ENCODE results near the gene ERI3. TPM values are rescaled to one million over a fixed set of nuclear protein-coding genes. Genes with fewer than 3 reads are reported as not detected.

ERI3 gene
- total RNA-seq, 2 donors from 2014 or later: 33.2 to 36.0 TPM

GRCh38 chr1:44336668-44337067 is 18.4 kb downstream of the ERI3 start:
- Mint-ChIP-seq H3K9me3 (no peaks in the 10 kb centered on the region), H3K27me3 (no peaks in the 10 kb centered on the region), H3K36me3 (peaks cover 13% of the 10 kb centered on the region), H3K4me1 (ENCODE audit: low read depth in 2 of 2) (no peaks in the 10 kb centered on the region), H3K4me3 (no peak overlapping the region), H3K27ac (no peak overlapping the region)
- ATAC-seq (no peak), DNase-seq (ENCODE audit: low spot score) (no peak)

DNA sequence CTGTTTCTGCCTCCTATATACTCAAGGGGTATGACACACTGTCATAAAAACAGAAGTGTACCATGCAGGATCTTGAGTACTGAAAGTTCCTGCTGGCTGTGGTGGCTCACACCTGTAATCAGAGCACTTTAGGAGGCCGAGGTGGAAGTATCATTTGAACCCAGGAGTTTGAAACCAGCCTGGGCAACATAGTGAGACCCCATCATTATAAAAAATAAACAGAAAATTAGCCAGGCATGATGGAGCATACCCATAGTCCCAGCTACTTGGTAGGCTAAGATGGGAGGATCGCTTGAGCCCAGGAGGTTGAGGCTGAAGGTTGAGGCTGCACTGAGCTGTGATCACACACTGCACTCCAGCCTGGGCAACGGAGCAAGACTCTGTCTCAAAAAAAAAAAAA is 20.1 kb downstream of the ERI3 start:
- H3K4me1 Mint-ChIP-seq (ENCODE audit: low read depth in 2 of 2): peaks cover 0 to 2% of the 10 kb centered on the region in 2 donors
- H3K27me3 Mint-ChIP-seq: no peaks in the 10 kb centered on the region
- H3K36me3 Mint-ChIP-seq: peaks cover 13% of the 10 kb centered on the region
- ATAC-seq: no peak
- no peak for DNase-seq (ENCODE audit: low spot score)
- no peak overlapping the region for H3K27ac Mint-ChIP-seq
- H3K9me3 Mint-ChIP-seq: no peaks in the 10 kb centered on the region
- no peak overlapping the region for H3K4me3 Mint-ChIP-seq

DNA sequence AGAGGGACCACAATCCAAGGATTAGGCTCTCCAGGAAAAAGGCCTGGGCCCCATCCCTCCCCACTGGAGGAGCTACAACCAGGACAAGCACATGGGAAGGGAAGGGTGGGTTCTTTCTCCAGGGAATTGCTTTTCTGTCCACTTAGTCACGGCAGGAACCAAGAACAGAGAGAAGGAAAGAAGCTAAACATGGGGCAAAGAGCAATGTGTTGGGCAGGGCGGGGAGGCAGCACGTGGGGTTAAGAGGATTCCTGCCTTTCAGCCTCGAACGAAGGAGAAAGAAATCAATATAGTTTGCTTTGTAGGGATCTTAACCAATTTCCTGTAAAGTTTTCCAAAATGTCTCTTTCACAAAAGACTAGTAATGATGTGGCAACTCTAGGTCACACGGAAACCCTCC is 21.7 kb downstream of the ERI3 start:
- Mint-ChIP-seq H3K9me3 (no peaks in the 10 kb centered on the region), H3K27me3 (no peaks in the 10 kb centered on the region), H3K27ac (no peak overlapping the region), H3K4me1 (ENCODE audit: low read depth in 2 of 2) (peaks cover 5 to 10% of the 10 kb centered on the region in 2 donors), H3K36me3 (peaks cover 9% of the 10 kb centered on the region), H3K4me3 (no peak overlapping the region)
- ATAC-seq: no peak
- DNase-seq (ENCODE audit: low spot score): no peak

DNA sequence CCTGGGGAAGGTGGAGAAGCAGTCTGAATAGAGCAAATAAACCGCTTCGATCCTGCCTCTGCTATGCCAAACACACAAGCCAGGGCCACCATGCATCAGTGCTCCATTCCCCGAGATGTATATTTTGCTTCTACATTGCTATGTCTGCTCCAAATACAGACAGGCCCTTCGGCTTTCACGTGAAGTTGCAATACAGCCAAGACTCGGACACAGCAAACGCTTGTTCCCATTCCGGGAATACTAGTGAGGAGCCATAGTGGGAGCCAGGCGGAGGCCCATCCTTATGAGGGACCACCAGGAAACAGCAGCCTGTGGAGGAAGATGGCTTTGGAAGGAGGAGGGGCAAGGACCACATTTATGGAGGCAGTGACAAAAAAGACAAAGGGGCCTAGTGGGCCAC is 22.6 kb downstream of the ERI3 start:
- Mint-ChIP-seq H3K4me3 (no peak overlapping the region), H3K36me3 (peaks cover 6% of the 10 kb centered on the region), H3K27me3 (no peaks in the 10 kb centered on the region), H3K4me1 (ENCODE audit: low read depth in 2 of 2) (peaks cover 5 to 10% of the 10 kb centered on the region in 2 donors), H3K27ac (no peak overlapping the region), H3K9me3 (no peaks in the 10 kb centered on the region)
- DNase-seq (ENCODE audit: low spot score) (no peak), ATAC-seq (no peak)

GRCh38 chr1:44330935-44331334 is 24.1 kb downstream of the ERI3 start:
- DNase-seq (ENCODE audit: low spot score) (no peak), ATAC-seq (no peak)
- peaks cover 2% of the 10 kb centered on the region for H3K36me3 Mint-ChIP-seq
- no peaks in the 10 kb centered on the region for H3K9me3 Mint-ChIP-seq
- H3K4me1 Mint-ChIP-seq (ENCODE audit: low read depth in 2 of 2): peaks cover 5 to 10% of the 10 kb centered on the region in 2 donors
- H3K27ac Mint-ChIP-seq: no peak overlapping the region
- no peaks in the 10 kb centered on the region for H3K27me3 Mint-ChIP-seq
- H3K4me3 Mint-ChIP-seq: no peak overlapping the region

DNA sequence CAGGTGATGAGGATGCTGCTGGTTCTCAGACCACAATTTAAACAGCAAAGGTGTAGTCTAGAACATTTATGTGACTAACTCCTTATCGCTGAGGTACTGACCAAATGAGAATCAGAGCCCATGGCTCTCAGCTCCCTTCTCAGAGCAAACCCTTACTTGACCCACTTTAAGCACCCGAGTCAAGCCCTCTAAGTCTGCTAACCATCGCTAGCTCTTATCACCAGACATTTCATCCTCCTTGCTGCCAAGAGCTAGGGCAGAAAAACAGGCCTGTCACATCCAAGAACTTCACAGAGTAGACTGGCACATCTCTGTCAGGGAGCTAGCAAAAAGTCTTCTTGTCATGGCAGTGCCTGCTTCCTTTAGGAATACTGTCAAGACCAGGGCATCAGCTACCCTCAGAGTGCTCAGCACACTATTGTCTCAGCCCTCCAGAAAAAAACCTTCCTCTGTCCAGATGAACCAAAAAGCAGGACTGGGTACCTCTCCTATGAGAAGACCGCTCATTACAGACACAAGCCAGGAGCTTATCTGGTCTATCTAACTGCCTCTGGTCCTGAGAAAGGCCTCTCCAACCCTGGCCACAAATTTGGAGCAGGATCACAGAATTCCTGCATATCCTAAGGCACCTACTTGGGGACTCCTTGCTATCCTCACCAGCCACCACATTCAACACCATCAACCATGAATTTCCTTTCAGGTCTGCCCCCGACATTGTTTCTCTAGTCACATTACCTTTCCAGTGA is 26.2 kb downstream of the ERI3 start:
- Mint-ChIP-seq H3K27ac (no peak overlapping the region), H3K36me3 (no peaks in the 10 kb centered on the region), H3K9me3 (no peaks in the 10 kb centered on the region), H3K4me1 (ENCODE audit: low read depth in 2 of 2) (peaks cover 5 to 10% of the 10 kb centered on the region in 2 donors), H3K27me3 (no peaks in the 10 kb centered on the region), H3K4me3 (no peak overlapping the region)
- no peak for DNase-seq (ENCODE audit: low spot score)
- ATAC-seq: no peak

DNA sequence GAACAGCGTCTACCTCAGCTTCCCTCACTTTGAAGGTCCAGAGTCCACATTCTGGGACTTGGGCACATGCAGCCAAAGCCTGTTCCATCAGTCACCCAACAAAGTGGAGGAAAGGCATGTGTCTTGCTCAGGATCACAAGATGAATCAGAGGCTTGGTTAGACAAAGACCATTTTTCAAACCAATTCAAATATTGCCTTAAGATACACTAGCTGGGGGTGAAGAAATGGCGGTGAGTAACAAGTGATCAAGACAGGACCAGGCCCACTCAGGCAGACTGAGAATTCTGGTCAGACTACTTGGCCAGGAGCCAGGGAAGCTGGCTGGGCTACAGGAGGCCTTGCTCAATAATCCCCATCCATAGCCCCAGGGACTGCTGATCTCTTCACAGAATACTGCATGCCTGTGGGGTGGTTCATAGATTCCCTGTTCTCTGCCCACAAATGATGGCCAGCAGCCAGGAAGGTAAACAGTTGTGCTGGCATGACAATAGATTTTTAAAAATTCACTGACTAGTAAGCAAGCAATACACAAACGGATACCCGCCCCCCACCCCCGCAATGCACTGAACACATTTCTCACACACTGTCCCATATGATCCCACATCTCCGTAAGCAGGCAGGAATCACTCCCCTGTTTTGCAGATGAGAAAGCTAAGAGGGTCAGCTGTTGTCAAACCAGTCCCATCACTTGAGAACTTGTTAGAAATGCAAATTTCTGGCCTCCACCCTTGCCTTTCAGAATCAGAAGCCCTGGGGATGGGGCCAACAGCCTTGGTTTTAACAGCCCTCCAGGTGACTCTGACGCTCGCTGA is 27.2 kb downstream of the ERI3 start:
- ATAC-seq: no peak
- Mint-ChIP-seq H3K4me1 (ENCODE audit: low read depth in 2 of 2) (peaks cover 5 to 10% of the 10 kb centered on the region in 2 donors), H3K4me3 (no peak overlapping the region), H3K36me3 (no peaks in the 10 kb centered on the region), H3K27ac (no peak overlapping the region), H3K27me3 (no peaks in the 10 kb centered on the region), H3K9me3 (no peaks in the 10 kb centered on the region)
- DNase-seq (ENCODE audit: low spot score): no peak

- no peaks in the 10 kb centered on the region for H3K27me3 Mint-ChIP-seq
Observed at GRCh38 chr1:44326821-44327465, 28.1 kb downstream of the ERI3 start.

DNA sequence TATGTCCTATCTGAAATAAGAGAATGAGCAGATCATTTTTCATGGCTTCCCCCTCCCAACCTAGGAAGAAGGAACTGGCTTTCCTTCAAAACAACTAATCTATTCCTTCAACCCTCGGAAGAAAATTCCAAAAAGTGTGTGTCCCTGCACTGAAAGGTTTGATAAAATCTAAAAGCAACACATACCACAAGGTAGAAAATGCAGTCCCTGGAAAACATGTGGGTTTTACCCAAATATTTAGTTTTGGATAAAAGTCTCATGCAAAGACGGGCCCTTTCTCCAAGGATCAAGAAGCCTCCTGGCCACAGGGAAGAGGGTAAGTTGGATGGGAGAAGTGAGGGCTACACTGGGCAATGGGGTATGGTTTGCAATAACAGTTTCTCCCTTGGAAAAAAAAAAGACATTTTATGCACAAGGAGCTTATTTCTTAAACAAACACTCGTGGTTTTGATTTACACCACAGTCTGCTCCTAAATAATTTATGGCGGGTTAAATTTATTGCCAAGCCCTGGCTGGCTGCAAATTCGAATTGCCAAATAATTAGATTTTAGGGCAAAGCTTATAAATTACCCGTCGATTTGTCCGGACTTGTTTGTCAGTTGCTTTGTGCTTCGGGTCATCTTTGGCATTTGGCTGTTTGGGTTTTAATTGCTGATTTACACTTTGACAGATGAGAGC is 28.9 kb downstream of the ERI3 start:
- Mint-ChIP-seq H3K9me3 (no peaks in the 10 kb centered on the region), H3K36me3 (no peaks in the 10 kb centered on the region), H3K27ac (no peak overlapping the region), H3K4me1 (ENCODE audit: low read depth in 2 of 2) (peaks cover 5 to 10% of the 10 kb centered on the region in 2 donors), H3K4me3 (no peak overlapping the region), H3K27me3 (no peaks in the 10 kb centered on the region)
- no peak for DNase-seq (ENCODE audit: low spot score)
- no peak for ATAC-seq

More at GRCh38 chr1:44326821-44327465, 28.1 kb downstream of the ERI3 start:
- Mint-ChIP-seq H3K4me1 (ENCODE audit: low read depth in 2 of 2) (peaks cover 5 to 10% of the 10 kb centered on the region in 2 donors), H3K36me3 (no peaks in the 10 kb centered on the region), H3K4me3 (no peak overlapping the region), H3K9me3 (no peaks in the 10 kb centered on the region), H3K27ac (no peak overlapping the region)
- ATAC-seq (no peak), DNase-seq (ENCODE audit: low spot score) (no peak)

- H3K27ac Mint-ChIP-seq: peak overlapping the region in 1 of 2 donors; percentile 22
- H3K9me3 Mint-ChIP-seq: no peaks in the 10 kb centered on the region
- H3K4me3 Mint-ChIP-seq: no peak overlapping the region
- H3K27me3 Mint-ChIP-seq: no peaks in the 10 kb centered on the region
- H3K4me1 Mint-ChIP-seq (ENCODE audit: low read depth in 2 of 2): peaks cover 2% of the 10 kb centered on the region in 2 donors
- H3K36me3 Mint-ChIP-seq: no peaks in the 10 kb centered on the region
- DNase-seq (ENCODE audit: low spot score) (no peak), ATAC-seq (no peak)
Observed at GRCh38 chr1:44323947-44324346, 31.1 kb downstream of the ERI3 start.

DNA sequence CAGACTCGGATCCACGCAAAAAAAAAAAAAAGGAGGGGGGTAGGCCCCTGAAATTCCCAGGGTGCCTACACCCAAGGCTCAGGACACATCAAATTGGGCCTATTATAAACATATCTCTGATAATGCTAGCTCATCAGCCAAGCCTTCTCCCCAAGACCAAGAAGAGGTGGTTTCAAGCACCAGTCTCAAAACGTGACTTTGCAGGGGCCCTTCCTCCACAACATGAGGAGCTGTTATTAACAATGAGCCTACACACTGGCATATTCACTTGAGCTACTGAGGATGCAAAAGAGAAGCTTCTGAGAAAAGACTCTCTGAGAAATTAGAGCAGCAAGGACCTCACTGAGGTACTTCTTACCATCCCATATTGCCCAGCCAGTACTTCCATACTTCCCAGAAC is 32.7 kb downstream of the ERI3 start:
- ATAC-seq: no peak
- DNase-seq (ENCODE audit: low spot score): no peak
- H3K4me3 Mint-ChIP-seq: no peak overlapping the region
- H3K27ac Mint-ChIP-seq: no peak overlapping the region
- H3K36me3 Mint-ChIP-seq: peaks cover 5% of the 10 kb centered on the region
- peaks cover 5 to 9% of the 10 kb centered on the region in 2 donors for H3K4me1 Mint-ChIP-seq (ENCODE audit: low read depth in 2 of 2)
- no peaks in the 10 kb centered on the region for H3K27me3 Mint-ChIP-seq
- H3K9me3 Mint-ChIP-seq: no peaks in the 10 kb centered on the region

GRCh38 chr1:44321466-44321865 is 33.6 kb downstream of the ERI3 start:
- peaks cover 5% of the 10 kb centered on the region for H3K36me3 Mint-ChIP-seq
- H3K27ac Mint-ChIP-seq: no peak overlapping the region
- H3K4me3 Mint-ChIP-seq: no peak overlapping the region
- no peak for DNase-seq (ENCODE audit: low spot score)
- no peak for ATAC-seq
- H3K9me3 Mint-ChIP-seq: no peaks in the 10 kb centered on the region
- H3K27me3 Mint-ChIP-seq: no peaks in the 10 kb centered on the region
- H3K4me1 Mint-ChIP-seq (ENCODE audit: low read depth in 2 of 2): peaks cover 5 to 9% of the 10 kb centered on the region in 2 donors
